IPS-11a (cell line): ENCODE data around the gene SDR42E1.

ENCODE experiments used
- H3K4me3 ChIP-seq: one replicate; pipeline ENCODE4 v1.5.1; 2013; ENCODE audit warnings: low read depth, low read length, control low read depth

Gene SDR42E1, protein sequence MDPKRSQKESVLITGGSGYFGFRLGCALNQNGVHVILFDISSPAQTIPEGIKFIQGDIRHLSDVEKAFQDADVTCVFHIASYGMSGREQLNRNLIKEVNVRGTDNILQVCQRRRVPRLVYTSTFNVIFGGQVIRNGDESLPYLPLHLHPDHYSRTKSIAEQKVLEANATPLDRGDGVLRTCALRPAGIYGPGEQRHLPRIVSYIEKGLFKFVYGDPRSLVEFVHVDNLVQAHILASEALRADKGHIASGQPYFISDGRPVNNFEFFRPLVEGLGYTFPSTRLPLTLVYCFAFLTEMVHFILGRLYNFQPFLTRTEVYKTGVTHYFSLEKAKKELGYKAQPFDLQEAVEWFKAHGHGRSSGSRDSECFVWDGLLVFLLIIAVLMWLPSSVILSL

DNA sequence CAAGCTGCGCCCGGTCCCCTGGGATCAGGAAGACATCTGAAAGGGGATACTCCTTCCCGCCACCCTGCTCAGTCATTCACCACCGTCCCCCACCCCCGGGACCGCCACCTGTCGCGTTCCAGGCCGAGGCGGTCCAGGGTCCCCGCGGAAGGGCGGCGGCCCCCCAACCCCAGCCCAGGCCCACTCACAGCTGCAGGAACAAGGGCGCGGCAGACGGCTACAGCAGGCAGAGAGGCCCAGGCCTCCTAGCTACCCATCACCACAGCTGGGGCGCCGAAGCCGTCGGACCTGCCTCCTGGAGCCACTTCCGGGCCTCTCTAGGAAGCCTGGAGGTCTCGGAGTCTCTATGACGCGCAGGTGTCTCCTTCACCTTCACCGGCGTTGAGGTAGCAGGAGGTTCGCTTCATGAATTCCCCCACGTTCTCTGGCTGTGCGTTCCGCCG is at the start of gene SDR42E1:
TSS of gene SDR42E1 (minus strand) at position 272 of the 443 bp plus-strand sequence. CDS start 10,612 bp downstream, outside the sequence.
- H3K4me3 ChIP-seq: no peak within 1 kb of the TSS

DNA sequence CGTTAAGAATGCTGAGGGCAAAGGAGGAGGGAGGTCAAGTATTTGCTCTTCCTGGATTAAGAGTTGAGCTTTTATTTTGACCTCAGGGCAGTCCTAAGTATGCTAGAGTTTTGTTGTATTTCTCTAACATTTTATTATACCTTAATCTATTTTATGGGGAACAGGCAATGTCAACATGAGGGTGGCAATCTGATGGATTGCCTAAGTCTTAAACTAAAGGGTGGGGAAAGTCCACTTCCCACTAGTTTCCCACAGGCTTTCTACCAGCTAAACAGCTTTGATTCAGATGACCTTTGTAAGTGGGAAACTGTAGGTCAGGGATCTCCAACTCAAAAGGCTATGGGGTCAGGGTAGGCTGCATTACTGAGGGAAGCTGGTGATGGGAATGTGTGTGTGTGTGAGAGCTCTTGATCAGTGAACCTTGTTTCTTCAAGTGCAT is 48.7 kb upstream of the SDR42E1 start:
- no peak overlapping the region for H3K4me3 ChIP-seq

DNA sequence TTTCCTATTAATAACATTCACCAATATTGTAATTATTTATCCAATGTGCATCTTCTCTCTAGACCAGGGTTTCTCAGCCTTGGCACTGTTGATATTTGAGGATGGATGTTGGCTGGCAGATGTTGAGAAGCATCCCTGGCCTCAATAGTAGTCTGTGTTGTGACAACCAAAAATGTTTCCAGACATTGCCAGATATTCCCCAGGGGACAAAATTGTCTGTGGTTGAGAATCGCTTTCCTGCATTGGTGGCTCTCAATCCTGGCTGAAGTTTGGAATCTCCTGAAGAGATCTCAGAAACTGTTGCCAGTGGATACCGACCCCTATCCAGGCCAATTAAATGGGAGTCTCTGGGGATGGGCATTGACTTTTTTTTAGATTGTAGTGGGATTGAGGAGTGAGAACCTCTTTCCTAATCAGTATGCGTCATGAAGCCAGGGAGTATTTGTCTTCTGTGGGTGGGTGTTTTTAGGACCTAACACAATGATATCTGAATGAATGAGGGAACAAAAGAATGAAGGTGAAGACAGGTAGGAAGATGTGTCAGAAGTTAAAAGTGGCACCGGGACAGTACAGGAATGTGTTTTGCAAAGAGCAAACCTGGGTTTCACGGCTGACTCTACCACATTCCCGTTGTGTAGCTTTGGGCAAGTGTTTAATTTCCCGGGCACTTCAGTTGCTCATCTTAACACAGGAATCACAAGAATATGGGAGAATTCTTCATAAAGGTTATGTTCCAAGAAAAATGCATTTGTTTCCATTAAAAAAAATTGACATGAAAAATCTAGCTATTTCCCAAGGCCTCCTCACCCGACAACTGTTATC is 48.1 kb upstream of the SDR42E1 start:
- H3K4me3 ChIP-seq: no peak overlapping the region

DNA sequence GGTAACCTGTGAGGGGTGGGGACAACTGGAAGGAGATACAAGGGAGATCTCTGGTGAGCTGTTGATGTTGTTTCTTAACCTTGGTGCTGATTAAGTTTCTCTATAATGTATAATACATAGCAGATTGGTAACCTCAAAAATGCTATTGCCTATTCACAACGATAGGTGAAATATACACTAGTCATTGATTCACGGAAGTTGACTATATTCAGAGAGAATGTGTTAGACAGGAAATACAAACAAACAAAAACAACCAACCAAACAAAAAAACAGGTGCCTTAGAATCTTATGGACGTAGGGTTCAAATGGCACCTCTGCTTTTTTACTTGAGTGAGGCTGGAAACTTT is 45.3 kb upstream of the SDR42E1 start:
- H3K4me3 ChIP-seq: no peak overlapping the region

DNA sequence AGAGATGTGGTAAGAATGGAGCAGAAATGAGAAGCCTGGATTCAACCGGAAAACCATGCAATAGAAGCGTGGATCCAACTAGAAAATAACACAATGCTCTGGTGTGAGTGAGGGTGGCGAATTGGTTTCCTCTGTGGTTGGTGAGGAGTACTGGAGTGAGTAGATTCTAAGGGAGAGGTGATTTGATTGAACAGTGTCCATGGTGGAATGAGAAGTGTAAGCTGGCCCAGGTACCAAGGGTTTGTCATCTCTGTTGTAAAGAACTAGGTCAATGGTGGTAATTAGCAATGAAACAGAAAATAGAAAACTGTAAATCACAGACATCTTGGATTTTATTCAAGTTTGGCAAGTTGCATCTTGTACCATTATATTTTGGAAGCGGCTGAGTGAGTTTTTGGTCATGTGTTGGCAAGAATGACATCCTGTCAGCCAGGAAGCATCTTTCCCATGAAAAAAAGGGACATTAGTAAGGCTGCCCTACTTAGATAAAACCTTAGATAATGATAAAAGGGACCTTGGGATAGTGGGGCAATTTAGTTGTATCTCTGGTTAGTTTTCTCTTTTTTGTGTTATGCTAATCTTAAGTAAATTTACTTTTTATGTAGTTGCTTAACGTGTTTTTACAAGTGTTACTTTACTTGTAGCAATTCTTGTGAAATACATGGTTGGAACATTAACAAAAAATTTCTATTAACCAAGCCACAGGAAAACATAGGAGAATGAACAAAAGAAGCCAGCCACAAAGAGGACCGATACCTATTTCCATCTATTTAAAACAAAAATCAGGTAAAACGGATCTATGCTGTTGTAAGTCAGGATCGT is 44.7 kb upstream of the SDR42E1 start:
- H3K4me3 ChIP-seq: no peak overlapping the region

DNA sequence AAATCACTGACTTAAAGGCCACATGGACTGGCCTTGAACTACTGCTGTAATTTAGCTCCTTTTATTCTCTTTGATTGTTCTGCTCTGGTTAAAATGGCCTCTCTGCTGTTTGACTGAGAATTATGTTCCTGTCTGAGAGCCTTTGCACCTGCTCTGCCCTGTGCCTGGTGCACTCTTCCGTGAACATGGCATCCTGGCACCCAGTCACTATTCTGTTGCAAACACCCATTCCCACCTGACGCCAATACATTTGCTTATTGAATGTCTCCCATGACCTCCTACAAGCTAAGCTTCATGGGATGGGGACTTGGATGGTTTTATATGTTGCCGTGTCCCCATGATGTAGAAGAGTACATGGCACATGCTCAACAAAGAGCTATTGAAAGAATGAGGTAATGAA is 43.8 kb upstream of the SDR42E1 start:
- H3K4me3 ChIP-seq: no peak overlapping the region

DNA sequence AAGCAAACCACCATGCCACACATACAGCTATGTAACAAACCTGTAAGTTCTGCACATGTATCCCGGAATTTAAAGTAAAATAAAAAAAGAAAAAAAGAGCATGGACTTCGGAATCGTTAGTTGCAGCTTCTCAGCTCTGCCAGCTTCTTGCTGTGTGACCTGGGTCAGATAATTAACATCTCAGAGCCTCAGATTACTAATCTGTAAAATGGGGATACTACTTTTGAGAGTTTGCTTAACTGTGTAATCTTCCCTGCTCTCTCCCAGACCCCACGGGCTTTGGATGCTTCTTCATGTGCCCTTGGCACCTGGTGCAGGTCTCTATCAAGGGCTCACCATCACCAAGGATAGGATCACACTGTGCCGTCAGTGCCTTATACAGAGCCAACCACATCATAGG is 40.4 kb upstream of the SDR42E1 start:
- no peak overlapping the region for H3K4me3 ChIP-seq

DNA sequence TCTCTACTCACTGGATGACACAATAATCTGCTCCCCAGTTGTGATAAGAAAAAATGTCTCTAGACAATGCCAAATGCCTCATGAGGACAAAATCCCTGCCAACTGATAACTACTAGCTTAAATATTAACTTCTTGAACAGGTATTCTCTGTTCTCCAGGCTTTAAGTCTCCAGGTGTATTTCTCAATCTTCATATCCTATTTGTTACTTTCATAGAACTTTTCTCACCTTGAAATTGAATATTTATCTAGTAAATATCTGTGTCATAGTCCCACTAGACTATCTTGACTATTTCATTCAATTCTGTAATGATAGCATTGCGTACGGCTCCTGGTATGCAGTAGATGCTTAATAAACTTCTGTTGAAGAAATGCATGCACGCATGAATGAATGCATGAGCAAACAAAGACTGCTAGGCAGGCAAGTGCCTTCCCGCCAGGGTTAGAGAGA is 39.7 kb upstream of the SDR42E1 start:
- no peak overlapping the region for H3K4me3 ChIP-seq

DNA sequence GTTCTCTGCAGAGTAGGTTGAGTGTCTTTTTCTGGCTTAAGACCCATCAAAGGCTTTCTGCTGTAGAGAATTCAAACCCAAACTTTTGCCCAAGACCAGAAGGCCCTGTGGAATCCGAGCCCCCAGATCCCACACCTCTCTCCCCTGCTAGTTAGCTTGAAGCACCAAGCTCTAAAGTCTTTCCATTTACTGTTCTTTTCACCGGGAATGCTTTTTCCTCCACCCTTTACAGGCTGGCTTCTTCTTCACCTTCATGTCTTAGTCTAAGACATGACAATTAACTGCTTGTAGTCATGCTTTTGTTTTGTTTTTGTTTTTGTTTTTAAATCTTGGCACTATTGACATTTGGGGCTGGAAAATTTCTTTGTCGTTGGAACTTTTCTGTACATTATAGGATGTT is 39.2 kb upstream of the SDR42E1 start:
- H3K4me3 ChIP-seq: no peak overlapping the region

DNA sequence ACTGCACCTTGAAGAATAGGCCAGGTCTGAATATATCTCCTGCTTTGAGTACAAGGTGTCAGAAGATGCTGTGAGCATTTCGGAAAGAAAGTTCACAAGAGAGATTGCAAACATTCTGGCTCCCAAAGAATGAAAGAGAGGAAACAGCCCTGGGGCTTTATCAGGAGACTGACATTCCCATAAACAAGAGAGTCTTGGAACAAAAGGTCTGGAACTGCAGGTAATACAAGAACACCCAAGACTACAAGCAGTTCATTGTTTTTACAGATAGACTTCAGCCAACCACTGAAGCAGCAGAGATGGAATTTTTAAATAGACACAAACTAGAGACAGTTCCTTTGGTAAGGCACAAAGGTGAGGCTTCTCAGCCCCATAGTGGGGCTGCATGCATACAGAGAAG is 38.2 kb upstream of the SDR42E1 start:
- H3K4me3 ChIP-seq: no peak overlapping the region

DNA sequence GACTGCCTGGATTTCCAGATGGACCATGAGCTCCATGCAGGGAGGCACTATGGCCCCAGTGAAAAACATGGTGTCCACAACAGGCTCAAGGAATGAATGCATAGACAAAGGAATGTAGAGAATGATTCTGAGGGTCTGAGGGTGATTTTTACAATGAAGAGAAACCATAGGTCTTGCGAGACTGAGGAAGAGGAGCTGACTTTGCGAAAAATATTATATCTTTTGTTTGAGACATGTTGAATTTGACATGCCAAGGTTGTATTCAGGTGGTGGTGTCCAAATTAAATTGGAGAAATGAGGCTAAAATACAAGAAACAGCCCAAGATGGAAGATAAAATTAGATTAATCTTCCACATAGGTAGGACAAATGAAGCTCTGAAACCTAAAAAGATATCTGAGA is 36.5 kb upstream of the SDR42E1 start:
- no peak overlapping the region for H3K4me3 ChIP-seq

DNA sequence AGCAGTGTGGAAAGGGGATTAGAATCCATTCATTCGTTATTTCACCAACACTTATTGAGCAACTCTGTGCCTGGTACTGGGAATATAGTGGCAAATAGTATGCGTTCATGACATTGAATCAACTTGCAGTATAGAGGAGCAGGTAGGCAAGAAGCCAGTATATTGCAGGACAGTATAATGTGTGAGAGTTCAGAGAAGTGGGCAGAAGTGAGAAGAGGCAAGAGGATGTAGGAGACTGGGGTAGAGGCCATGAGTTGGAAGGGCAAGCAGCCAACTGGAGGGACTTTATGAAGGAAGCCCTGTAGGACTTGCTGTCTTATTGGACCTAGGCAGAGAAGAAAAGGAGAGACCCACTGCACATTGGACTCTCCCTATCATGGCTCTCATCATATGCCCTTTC is 36.1 kb upstream of the SDR42E1 start:
- no peak overlapping the region for H3K4me3 ChIP-seq

DNA sequence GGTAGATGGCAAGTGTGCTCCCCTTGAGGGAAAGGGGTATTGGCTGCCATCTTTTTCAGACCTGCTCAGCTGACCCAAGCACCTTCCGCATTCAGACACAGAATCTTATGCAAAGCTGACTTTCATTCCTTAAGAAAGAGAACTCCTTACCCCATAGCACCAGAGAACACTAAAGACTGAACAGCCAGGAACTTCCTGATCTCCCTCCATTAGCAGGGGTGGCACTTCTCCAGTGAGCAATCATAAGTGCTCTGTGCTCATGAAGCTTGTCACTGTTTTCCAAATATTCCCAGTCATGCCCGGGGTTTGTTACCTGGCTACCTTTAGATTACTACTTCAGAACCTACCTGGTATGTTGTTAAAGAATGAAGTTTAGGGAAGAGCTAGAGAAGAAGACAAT is 35.7 kb upstream of the SDR42E1 start:
- no peak overlapping the region for H3K4me3 ChIP-seq

DNA sequence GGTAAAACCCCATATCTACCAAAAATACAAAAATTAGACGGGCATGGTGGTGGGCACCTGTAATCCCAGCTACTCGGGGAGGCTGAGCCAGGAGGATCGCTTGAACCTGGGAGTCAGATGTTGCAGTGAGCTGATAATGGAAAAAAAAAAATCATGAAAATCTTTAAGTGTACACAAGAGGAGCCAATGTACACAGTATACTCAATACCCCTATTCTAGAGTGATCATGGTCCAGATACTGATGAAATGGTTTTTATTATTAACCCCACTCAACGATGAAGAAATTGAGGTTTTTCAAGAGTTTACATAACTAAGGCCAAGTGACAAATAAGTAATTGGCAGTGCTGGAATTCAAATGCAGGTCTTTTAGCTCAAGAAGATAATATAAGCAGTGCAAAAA is 35.3 kb upstream of the SDR42E1 start:
- H3K4me3 ChIP-seq: no peak overlapping the region

DNA sequence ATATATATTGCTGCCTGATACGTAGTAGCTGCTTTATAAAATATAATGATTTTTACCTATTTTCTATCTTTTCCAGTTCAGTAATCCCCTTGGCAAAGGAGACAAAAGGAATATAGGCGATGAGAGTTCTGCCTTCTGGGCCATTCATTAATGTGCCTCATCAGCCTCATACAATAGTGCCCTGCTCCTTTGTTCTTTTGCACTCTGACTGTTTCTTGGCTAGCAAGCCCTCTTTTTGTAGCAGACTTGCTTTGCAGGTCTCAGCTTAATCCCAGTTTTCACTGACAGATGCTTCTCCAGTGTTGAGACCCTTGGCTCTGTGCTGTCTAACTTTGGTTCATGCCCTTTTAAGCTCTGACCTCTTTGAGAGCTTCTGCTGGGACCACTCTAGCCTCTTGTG is 34.2 kb upstream of the SDR42E1 start:
- H3K4me3 ChIP-seq: no peak overlapping the region

DNA sequence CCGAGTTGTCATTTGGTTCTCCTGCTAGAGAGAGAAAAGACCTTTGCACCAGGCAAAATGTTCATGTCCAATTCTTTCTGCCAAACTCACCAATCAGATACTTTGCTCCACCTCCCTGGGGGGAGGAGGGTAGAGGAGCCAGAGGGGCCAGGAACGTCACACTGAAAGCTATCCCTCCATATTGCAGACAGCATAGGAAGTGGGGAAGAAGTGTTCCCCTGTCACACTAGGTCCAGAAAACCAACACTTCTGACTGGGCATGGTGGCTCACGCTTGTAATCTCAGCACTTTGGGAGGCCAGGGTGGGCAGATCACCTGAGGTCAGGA is 33.3 kb upstream of the SDR42E1 start:
- no peak overlapping the region for H3K4me3 ChIP-seq

DNA sequence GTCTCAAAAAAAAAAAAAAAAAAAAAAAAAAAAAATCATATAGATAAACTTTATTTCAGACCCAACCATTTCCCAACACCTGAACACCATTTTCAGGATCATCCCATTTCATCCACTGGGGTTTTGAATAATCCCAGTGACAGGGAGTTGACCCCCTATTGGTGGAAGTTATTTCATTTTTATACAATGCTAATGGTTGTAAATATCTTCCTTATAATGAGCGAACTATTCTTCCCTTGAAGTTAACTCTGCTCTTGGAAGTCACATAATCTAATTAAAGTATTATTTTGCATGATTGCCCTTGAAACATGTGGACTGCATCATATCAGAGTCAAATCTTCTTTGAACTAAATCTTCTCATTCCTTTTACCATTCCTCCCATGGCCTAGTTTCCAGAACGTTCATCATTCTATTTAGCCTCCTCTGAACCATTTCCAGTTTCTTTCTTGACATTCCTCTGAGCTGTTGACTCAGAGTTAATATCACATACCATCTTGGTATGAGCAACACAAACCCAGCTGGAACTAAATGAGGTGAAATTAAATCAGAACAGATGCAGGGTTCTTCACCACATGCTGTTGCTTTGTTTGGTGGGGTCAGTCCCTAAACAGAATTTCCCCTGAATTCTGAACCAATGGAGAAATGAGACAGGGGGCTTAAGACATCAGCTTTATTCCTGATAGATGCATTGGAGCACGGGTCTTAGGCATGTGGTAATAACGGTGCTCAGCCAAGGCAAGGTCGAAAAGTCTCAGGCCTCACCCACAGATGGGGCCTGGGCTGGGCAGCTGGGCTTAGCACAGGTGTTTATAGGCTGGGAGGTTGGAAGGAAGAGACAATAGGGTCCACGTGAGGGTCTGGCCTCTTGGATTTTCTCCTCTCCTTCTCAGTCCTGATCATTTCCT is 32.7 kb upstream of the SDR42E1 start:
- H3K4me3 ChIP-seq: no peak overlapping the region

DNA sequence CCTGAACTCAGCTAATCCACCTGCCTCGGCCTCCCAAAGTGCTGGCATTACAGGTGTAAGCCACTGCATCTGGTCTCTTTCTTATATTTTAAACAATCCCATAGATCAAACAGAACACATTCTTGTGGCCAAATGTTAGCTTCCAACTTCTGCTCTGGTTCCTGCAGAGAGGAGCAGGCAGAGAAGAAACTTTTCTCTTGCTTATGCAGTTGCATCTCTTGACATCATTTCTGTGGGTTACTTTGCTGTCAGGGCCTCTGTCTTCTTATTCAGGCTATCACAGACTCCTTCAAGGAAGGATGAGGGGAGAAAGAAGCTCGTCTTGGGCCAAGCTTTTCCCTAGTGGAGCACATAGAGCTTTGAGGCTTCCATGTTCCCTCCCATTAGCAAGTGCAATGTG is 31.6 kb upstream of the SDR42E1 start:
- no peak overlapping the region for H3K4me3 ChIP-seq

DNA sequence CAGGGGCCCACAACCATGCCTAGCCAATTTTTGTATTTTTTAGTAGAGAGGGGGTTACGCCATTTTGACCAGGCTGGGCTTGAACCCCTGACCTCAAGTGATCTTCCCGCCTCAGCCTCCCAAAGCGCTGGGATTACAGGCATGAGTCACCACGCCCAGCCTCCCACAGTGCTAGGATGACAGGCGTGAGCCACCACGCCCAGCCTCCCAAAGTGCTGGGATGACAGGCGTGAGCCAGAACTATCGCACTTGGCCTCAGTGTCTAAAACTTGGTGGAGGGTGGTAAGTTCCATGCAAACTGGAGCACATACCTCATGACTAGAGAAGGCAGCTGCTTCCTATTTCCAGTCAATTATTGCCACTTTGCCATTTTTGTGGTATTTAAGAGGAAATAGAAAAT is 30.9 kb upstream of the SDR42E1 start:
- H3K4me3 ChIP-seq: no peak overlapping the region

DNA sequence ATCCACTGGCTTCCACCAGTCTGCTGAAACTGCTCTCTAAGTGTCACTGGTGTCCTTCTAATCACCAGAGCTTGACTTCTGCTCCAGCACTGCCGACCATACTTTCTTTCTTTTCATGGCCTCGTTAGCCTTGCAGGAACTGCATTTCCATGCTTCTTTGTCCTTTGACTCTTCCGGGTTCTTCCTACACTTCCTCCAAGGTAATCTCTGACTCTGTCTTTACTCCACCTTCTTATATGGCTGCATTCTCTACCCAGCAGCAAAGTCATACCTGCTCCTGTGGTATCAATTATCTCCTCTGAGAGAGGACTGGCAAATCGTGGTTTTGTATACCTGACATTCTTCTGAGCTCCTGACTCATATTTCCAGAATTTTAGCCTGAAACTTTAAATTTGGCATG is 30.3 kb upstream of the SDR42E1 start:
- H3K4me3 ChIP-seq: no peak overlapping the region
